Fibroblast of villous mesenchyme (primary cell): ENCODE data around the gene BLM. TPM values are rescaled to one million over a fixed set of nuclear protein-coding genes. Genes with fewer than 3 reads are reported as not detected.

ENCODE experiments used
- DNase-seq: peaks from one replicate; pipeline ENCODE4 v3.0.0-alpha.2; 2010; ENCODE audit warnings: low read depth
- H3K4me3 ChIP-seq: 2 replicates; pipeline ENCODE4 v1.5.1; 2011; ENCODE audit warnings: low read depth, mild to moderate bottlenecking, low read length
- CTCF ChIP-seq: IDR thresholded peaks from 2 replicates; pipeline ENCODE4 v1.5.1; 2012; ENCODE audit warnings: low read depth, mild to moderate bottlenecking, low read length; ENCODE audit not compliant: insufficient read depth
- total RNA-seq: library from RNA; depleted of rRNA; stranded (reverse); fragments of >200 nt; gene quantifications from 2 replicates; pipeline ENCODE4 v1.2.3, GENCODE V29; 2012

BLM gene
- total RNA-seq, 1 donor = 6.0 TPM

GRCh38 chr15:90829942-90830440 lies 112.8 kb downstream of the BLM start:
- no peak overlapping the region for H3K4me3 ChIP-seq
- DNase-seq = no peak
- TF ChIP-seq CTCF = no peak

- no peak overlapping the region for H3K4me3 ChIP-seq
- no peak for DNase-seq
- TF ChIP-seq CTCF = no peak
Measured at GRCh38 chr15:90834626-90835025, 117.5 kb downstream of the BLM start.

GRCh38 chr15:90836296-90836871 lies 119.2 kb downstream of the BLM start:
- no peak overlapping the region for H3K4me3 ChIP-seq
- TF ChIP-seq CTCF = no peak
- peak; percentile 96 for DNase-seq

- no peak overlapping the region for H3K4me3 ChIP-seq
- DNase-seq = no peak
- TF ChIP-seq CTCF = no peak
Measured at GRCh38 chr15:90837094-90837493, 119.9 kb downstream of the BLM start.

- no peak overlapping the region for H3K4me3 ChIP-seq
- no peak for TF ChIP-seq CTCF
- DNase-seq = no peak
Measured at GRCh38 chr15:90838139-90838538, 121.0 kb downstream of the BLM start.

GRCh38 chr15:90838544-90838943 lies 121.4 kb downstream of the BLM start:
- H3K4me3 ChIP-seq = no peak overlapping the region
- TF ChIP-seq CTCF = no peak
- no peak for DNase-seq
